GM10847 (cell line): ENCODE measurements around the gene TATDN2.

Experiments
- POLR2A ChIP-seq: IDR thresholded peaks from 2 replicates; pipeline ENCODE4 v1.6.1; 2011; ENCODE audit not compliant: insufficient read length; ENCODE audit errors: extremely low read depth

TATDN2 gene, protein sequence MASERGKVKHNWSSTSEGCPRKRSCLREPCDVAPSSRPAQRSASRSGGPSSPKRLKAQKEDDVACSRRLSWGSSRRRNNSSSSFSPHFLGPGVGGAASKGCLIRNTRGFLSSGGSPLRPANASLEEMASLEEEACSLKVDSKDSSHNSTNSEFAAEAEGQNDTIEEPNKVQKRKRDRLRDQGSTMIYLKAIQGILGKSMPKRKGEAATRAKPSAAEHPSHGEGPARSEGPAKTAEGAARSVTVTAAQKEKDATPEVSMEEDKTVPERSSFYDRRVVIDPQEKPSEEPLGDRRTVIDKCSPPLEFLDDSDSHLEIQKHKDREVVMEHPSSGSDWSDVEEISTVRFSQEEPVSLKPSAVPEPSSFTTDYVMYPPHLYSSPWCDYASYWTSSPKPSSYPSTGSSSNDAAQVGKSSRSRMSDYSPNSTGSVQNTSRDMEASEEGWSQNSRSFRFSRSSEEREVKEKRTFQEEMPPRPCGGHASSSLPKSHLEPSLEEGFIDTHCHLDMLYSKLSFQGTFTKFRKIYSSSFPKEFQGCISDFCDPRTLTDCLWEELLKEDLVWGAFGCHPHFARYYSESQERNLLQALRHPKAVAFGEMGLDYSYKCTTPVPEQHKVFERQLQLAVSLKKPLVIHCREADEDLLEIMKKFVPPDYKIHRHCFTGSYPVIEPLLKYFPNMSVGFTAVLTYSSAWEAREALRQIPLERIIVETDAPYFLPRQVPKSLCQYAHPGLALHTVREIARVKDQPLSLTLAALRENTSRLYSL

GRCh38 chr3:10248184-10248983 lies at the start of gene TATDN2:
TSS of gene TATDN2 (plus strand) at chr3:10248459. CDS start at chr3:10249201, 742 bp downstream.
- peak; percentile 90 for TF ChIP-seq POLR2A

DNA sequence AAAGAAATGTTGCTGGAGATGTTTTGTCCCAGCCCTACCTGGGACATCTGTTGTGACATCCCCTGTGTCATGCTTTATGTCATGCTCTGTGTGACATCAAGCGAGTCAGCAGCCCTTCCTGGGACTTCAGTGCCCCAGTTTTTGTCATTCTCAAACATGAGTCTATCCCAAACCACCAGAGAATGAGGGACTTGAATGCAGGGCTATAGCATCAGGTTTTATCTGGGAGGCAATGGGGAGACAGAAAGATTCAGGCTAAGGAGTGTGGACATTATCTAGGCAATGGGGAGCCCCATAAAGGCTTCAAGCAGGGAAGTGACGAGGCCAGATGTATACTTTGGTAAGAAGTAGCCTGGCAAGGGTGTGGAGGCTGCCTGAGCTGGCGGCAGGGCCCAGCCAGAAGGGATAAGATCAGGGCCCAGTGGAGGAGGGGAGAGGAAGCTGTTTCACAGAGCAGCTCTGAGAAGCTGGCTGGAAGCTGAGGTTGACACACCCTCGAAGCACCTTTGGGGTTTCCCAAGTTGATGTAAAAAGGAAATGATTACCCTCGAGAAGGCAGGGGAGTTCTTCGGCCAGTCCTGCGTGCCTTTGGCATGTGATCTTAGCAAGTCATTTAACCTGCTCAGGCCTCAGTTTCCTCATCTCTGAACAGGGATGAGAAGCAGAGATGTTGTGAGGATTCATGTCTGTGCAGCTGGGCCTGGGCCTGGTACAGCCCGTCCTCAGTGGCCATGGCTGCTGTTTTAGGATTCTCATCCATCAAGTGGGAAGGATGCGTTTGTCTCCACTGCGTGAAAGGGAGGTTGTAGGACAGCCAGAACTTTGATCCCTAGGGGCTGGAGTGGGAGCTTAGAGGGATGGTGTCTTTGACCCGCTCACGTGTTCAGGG lies 49.3 kb upstream of the TATDN2 start:
- peak; percentile 22 for TF ChIP-seq POLR2A

GRCh38 chr3:10204921-10205320 lies 43.3 kb upstream of the TATDN2 start:
- TF ChIP-seq POLR2A = no peak

GRCh38 chr3:10205451-10206165 lies 42.7 kb upstream of the TATDN2 start:
- TF ChIP-seq POLR2A = no peak

- TF ChIP-seq POLR2A = no peak
These were observed 42.1 kb upstream of the TATDN2 start for GRCh38 chr3:10206166-10206511.

DNA sequence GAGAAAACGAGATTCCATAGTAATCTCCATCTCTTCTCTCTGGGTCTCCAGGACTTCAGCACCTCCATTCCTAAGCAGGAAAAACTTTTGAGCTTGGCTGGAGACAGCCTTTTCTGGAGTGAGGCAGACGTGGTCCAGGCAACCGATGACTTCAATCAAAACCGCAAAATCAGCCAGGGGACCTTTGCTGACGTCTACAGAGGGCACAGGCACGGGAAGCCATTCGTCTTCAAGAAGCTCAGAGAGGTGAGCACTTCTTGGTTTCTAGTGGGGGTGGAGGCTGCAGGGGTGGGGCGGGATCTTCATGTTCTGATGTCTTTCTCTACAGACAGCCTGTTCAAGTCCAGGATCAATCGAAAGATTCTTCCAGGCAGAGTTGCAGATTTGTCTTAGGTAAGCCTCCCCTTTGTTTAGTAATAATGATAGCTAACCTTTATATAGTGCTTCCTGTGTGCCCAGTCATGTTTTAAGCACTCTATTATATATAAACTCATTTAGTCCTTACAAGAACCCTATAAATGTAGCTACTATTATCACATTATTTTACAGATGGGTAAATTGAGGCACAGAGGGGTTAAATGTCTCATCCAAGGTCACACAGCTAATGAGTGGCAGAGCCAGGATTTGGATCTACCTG lies 35.0 kb upstream of the TATDN2 start:
- TF ChIP-seq POLR2A = no peak

DNA sequence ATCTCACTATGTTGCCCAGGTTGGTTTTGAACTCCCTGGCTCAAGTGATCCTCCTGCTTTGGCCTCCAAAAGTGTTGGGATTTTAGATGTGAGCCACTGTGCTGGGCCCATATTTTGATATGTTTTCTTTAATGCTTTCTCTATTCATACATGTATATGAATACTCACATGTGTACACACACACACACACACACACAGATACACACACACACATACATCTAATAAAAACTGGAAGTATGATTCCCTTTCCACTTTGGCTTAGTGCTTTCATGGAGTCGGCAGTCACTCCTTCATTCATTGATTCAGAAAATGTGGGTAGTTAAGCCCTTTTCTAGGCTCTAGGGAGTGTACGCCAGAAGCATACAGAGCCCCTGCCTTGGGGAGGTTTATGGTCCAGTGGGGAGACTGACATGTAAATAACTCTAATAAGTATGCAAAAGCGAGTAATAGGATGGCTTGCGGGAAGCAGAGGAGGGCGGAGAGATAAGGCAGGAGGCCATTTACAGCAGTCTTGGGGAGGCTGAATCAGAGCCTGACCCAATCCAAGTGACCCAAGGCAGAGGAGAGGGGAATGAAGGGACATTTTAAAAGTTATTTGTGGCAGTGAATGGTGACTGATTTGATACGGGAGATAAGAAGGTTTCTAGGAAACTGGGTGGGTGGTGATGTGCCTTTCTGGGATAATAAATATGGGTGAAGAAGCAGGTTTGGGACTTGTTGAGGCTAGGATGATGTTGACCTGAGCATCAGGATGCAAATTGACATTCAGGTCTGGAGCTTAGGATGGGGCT lies 32.5 kb upstream of the TATDN2 start:
- no peak for TF ChIP-seq POLR2A

DNA sequence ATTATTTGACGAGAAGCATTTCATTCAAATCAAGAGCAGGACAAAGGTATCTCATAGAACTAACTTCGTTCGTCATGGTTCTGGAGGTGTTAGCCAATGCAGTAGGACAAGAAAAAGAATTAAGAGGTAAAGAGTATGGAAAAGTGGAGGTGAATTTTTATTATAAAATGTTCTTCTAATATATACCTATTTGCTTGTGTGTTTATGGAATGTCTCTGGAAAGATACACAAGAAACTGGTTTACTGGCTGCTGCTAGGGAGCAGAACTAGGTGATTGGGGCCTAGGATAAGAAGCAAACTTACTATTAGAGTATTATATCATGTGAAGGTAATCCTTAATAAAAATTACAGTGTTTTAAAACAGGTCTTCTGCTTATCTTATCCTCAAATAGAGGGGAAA lies 30.9 kb upstream of the TATDN2 start:
- TF ChIP-seq POLR2A = no peak

GRCh38 chr3:10219737-10220136 lies 28.5 kb upstream of the TATDN2 start:
- no peak for TF ChIP-seq POLR2A

- TF ChIP-seq POLR2A = no peak
These were observed 24.3 kb upstream of the TATDN2 start for GRCh38 chr3:10223676-10224639.

DNA sequence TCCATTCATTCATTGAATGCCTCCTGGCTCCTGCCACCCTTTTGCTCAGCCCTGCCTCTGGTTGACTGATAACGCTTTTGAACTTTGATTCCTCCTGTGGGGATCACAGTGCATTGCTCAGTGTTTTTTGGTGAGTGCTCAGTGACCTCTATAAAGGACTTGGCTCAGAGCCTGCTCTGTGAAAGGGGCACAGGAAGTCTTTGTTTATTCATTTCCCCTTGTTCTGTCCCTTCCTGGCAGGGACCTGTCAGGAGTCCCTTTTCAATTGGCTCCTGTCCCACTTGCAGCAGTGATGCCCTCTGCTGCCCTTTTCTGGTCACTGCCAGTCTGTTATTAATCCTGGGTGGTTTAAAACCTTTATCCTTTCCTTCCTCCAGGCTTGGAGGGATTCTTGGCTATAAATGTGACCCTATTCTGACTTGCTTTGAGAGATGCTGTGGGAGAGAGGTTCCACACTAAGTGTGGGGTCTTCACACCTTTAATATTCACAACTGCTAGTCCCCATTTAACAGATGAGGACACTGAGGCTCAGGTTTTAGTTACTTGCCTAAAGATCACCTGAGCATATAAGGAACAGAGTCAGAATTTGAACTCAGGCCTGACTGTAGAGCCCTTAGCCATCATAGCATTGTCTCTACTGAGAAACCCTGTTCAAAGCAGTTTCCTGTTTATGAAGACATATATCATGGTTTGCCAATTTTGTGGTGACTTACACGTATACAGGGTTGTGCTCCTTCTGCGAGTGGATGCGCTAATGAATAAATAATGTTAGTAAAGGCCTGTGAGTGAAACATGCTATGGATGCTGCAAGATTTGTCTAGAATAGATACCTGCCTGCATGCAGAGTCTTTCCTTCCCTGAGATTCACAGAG lies 23.2 kb upstream of the TATDN2 start:
- TF ChIP-seq POLR2A = no peak
